ENCODE measurements around the gene CXCL16.
A peak's percentile ranks its signal among the peaks of the same experiment; 100 is the strongest.
"Not testable (repeated sequence)": the region's sequence is repeated elsewhere in the genome, so short reads cannot be mapped to it uniquely, and the experiment has no call there.

Gene CXCL16

GRCh38 chr17:4703330-4703691, 36.4 kb downstream of the CXCL16 start:
- peak overlapping the region; percentile 93 to 96 (median 94) for H3K4me3 Mint-ChIP-seq
- H3K36me3 Mint-ChIP-seq (ENCODE audit: low read depth) = no peaks in the 10 kb centered on the region
- TF ChIP-seq CTCF (IDR thresholded peaks at IDR 0.05; ENCODE audit: unreplicated experiment in 3 of 3) = no peak
- peaks cover 25% of the 10 kb centered on the region for H3K4me1 Mint-ChIP-seq
- peak overlapping the region; percentile 1 to 45 (median 7) for H3K27ac Mint-ChIP-seq
- no peaks in the 10 kb centered on the region for H3K27me3 Mint-ChIP-seq (ENCODE audit: low read depth)
- H3K9me3 Mint-ChIP-seq = no peaks in the 10 kb centered on the region

- peak overlapping the region; percentile 93 to 96 (median 94) for H3K4me3 Mint-ChIP-seq
- no peak for TF ChIP-seq CTCF (IDR thresholded peaks at IDR 0.05; ENCODE audit: unreplicated experiment in 3 of 3)
- no peaks in the 10 kb centered on the region for H3K27me3 Mint-ChIP-seq (ENCODE audit: low read depth)
- H3K27ac Mint-ChIP-seq = peak overlapping the region in 1 of 3 experiments; percentile 16
- peaks cover 25% of the 10 kb centered on the region for H3K4me1 Mint-ChIP-seq
- no peaks in the 10 kb centered on the region for H3K9me3 Mint-ChIP-seq
- H3K36me3 Mint-ChIP-seq (ENCODE audit: low read depth) = peaks cover 10% of the 10 kb centered on the region
Observed at GRCh38 chr17:4701116-4701515, 38.6 kb downstream of the CXCL16 start.

- Mint-ChIP-seq H3K36me3 (ENCODE audit: low read depth) (peaks cover 15% of the 10 kb centered on the region), H3K4me3 (peak overlapping the region in 1 of 3 experiments; percentile 47), H3K4me1 (peaks cover 25% of the 10 kb centered on the region)
- H3K27ac Mint-ChIP-seq; H3K9me3 Mint-ChIP-seq; H3K27me3 Mint-ChIP-seq (ENCODE audit: low read depth): not testable (repeated sequence)
Observed at GRCh38 chr17:4699401-4700056, 40.2 kb downstream of the CXCL16 start.

- Mint-ChIP-seq H3K27ac (no peak overlapping the region), H3K4me3 (no peak overlapping the region), H3K27me3 (ENCODE audit: low read depth) (no peaks in the 10 kb centered on the region), H3K9me3 (no peaks in the 10 kb centered on the region), H3K36me3 (ENCODE audit: low read depth) (peaks cover 31% of the 10 kb centered on the region), H3K4me1 (peaks cover 12% of the 10 kb centered on the region)
- TF ChIP-seq CTCF (IDR thresholded peaks at IDR 0.05; ENCODE audit: unreplicated experiment in 3 of 3) = no peak
Observed at GRCh38 chr17:4696437-4696805, 43.3 kb downstream of the CXCL16 start.

- Mint-ChIP-seq H3K9me3 (peaks cover 3% of the 10 kb centered on the region), H3K27ac (no peak overlapping the region), H3K36me3 (ENCODE audit: low read depth) (peaks cover 61% of the 10 kb centered on the region), H3K4me3 (no peak overlapping the region), H3K4me1 (peaks cover 6% of the 10 kb centered on the region), H3K27me3 (ENCODE audit: low read depth) (no peaks in the 10 kb centered on the region)
- no peak for TF ChIP-seq CTCF (IDR thresholded peaks at IDR 0.05; ENCODE audit: unreplicated experiment in 3 of 3)
Observed at GRCh38 chr17:4693416-4693815, 46.3 kb downstream of the CXCL16 start.

GRCh38 chr17:4691686-4692085, 48.0 kb downstream of the CXCL16 start:
- peaks cover 6% of the 10 kb centered on the region for H3K9me3 Mint-ChIP-seq
- H3K27me3 Mint-ChIP-seq (ENCODE audit: low read depth) = no peaks in the 10 kb centered on the region
- no peak for TF ChIP-seq CTCF (IDR thresholded peaks at IDR 0.05; ENCODE audit: unreplicated experiment in 3 of 3)
- H3K4me3 Mint-ChIP-seq = no peak overlapping the region
- peaks cover 71% of the 10 kb centered on the region for H3K36me3 Mint-ChIP-seq (ENCODE audit: low read depth)
- peaks cover 6% of the 10 kb centered on the region for H3K4me1 Mint-ChIP-seq
- H3K27ac Mint-ChIP-seq = no peak overlapping the region

Data from nephron (organoid).